Progenitor cell of endocrine pancreas (in vitro differentiated cells): ENCODE measurements around the gene ANKRD33B. TPM values are rescaled to one million over a fixed set of nuclear protein-coding genes. Genes with fewer than 3 reads are reported as not detected.

ENCODE experiments used
- DNase-seq: peaks from one replicate; pipeline ENCODE4 v3.0.0; 2021; ENCODE audit warnings: low spot score; ENCODE audit not compliant: unreplicated experiment
- H3K27ac Mint-ChIP-seq: 2 replicates; pipeline ENCODE4 v1.8.0; 2021; ENCODE audit warnings: mild to moderate bottlenecking, moderate library complexity, mixed read lengths
- H3K27me3 Mint-ChIP-seq: 2 replicates; pipeline ENCODE4 v1.8.0; 2021; ENCODE audit warnings: mixed read lengths
- H3K36me3 Mint-ChIP-seq: 2 replicates; pipeline ENCODE4 v1.8.0; 2022; ENCODE audit warnings: mixed read lengths; ENCODE audit not compliant: insufficient read depth
- H3K4me1 Mint-ChIP-seq: 2 replicates; pipeline ENCODE4 v1.8.0; 2021; ENCODE audit warnings: low read depth, mixed read lengths
- H3K4me3 Mint-ChIP-seq: 2 replicates; pipeline ENCODE4 v1.8.0; 2021; ENCODE audit warnings: low read depth, mild to moderate bottlenecking, moderate library complexity, mixed read lengths
- H3K9me3 Mint-ChIP-seq: 2 replicates; pipeline ENCODE4 v1.8.0; 2021; ENCODE audit warnings: low read depth, mixed read lengths
- total RNA-seq: library from RNA; stranded (reverse); gene quantifications from 2 replicates; pipeline ENCODE4 v1.2.1, GENCODE V29; 2021
- TF ChIP-seq, protein P1 (sequence below): fragments of 200-600 bp; sonication (generic); IDR thresholded peaks from one replicate; pipeline ENCODE4 v1.5.0; 2021; ENCODE audit warnings: antibody characterized with exemption, mild to moderate bottlenecking; ENCODE audit not compliant: unreplicated experiment

ANKRD33B gene
- total RNA-seq, 1 donor from 2014 or later: 2.1 TPM

DNA sequence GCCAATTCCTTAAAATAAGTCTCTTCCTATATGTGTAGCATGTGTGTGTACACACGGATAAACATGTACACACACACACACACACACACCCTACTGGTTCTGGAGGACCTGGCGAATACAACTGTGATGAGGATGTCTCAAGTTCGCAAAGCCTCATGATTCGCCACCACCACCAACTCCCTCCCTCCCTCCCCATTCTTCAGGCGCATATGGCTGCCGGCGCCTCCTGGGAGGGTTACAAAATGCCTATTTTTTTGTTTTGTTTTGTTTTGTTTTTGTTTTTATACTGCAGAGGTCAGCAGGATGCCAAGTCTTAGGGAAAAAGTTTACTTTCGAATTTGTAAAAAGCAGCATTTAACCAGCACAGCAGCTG lies 109.1 kb downstream of the ANKRD33B start:
- Mint-ChIP-seq H3K4me1 (no peaks in the 10 kb centered on the region), H3K9me3 (no peaks in the 10 kb centered on the region), H3K27me3 (peaks cover 11% of the 10 kb centered on the region), H3K36me3 (peaks cover 14% of the 10 kb centered on the region), H3K4me3 (no peak overlapping the region), H3K27ac (no peak overlapping the region)
- DNase-seq: no peak
- TF ChIP-seq, protein P1, sequence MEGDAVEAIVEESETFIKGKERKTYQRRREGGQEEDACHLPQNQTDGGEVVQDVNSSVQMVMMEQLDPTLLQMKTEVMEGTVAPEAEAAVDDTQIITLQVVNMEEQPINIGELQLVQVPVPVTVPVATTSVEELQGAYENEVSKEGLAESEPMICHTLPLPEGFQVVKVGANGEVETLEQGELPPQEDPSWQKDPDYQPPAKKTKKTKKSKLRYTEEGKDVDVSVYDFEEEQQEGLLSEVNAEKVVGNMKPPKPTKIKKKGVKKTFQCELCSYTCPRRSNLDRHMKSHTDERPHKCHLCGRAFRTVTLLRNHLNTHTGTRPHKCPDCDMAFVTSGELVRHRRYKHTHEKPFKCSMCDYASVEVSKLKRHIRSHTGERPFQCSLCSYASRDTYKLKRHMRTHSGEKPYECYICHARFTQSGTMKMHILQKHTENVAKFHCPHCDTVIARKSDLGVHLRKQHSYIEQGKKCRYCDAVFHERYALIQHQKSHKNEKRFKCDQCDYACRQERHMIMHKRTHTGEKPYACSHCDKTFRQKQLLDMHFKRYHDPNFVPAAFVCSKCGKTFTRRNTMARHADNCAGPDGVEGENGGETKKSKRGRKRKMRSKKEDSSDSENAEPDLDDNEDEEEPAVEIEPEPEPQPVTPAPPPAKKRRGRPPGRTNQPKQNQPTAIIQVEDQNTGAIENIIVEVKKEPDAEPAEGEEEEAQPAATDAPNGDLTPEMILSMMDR: no peak

GRCh38 chr5:10673407-10673806 lies 109.5 kb downstream of the ANKRD33B start:
- Mint-ChIP-seq H3K4me3 (no peak overlapping the region), H3K4me1 (no peaks in the 10 kb centered on the region), H3K9me3 (no peaks in the 10 kb centered on the region), H3K27ac (no peak overlapping the region), H3K36me3 (peaks cover 15% of the 10 kb centered on the region), H3K27me3 (peaks cover 11% of the 10 kb centered on the region)
- TF ChIP-seq, protein P1: no peak
- no peak for DNase-seq

DNA sequence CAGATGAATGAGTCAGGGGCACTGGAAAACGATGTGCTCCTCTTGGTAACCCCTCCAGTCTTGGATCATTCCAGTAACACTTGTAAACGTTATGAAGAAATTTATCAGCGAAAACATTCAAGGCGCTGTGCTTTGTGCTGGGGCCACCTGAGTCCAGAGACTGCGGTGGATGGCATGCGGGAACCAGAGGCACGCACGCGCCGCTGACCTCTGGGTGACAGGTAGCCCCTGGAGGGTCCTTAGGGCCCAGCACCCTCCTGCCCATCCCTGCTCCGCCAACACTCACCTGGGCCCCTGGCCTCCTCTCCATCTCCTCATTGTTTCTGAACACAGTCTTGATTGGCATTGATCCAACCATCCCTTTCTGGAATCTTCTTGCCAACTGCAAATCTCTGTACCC lies 110.2 kb downstream of the ANKRD33B start:
- TF ChIP-seq, protein P1: no peak
- no peak for DNase-seq
- Mint-ChIP-seq H3K9me3 (no peaks in the 10 kb centered on the region), H3K4me3 (no peak overlapping the region), H3K36me3 (peaks cover 15% of the 10 kb centered on the region), H3K4me1 (no peaks in the 10 kb centered on the region), H3K27me3 (peaks cover 11% of the 10 kb centered on the region), H3K27ac (no peak overlapping the region)

- Mint-ChIP-seq H3K4me1 (no peaks in the 10 kb centered on the region), H3K36me3 (peaks cover 15% of the 10 kb centered on the region), H3K27me3 (peaks cover 11% of the 10 kb centered on the region), H3K27ac (no peak overlapping the region), H3K9me3 (no peaks in the 10 kb centered on the region), H3K4me3 (no peak overlapping the region)
- TF ChIP-seq, protein P1: no peak
- DNase-seq: no peak
Observed at GRCh38 chr5:10674582-10674981, 110.7 kb downstream of the ANKRD33B start.

DNA sequence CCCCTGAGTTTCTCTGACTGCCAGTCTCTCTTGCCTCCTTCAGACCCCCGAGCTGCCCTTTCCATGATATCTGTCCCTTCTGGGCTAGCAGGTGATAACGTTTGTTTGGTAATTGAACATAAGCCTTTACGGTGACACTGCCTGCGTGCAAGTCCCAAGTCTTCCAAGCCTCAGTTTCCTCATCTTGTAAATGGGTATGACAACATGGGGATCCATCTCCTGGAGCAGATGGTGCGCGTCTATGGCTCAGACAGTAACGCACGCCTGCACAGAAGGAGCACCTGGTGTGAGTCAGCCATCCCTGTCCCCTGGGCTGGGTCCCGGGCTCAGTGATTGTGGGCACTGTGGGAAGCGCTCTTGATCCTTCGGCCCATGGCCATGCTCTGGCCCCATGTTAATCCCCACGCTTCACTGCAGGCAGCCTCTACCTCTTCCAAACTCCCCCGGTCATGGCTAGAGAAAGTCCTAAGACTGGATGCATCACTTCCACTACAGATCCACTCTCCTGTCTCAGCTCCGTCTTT lies 111.4 kb downstream of the ANKRD33B start:
- Mint-ChIP-seq H3K4me1 (no peaks in the 10 kb centered on the region), H3K27ac (no peak overlapping the region), H3K9me3 (no peaks in the 10 kb centered on the region), H3K27me3 (peaks cover 11% of the 10 kb centered on the region), H3K4me3 (no peak overlapping the region), H3K36me3 (peaks cover 17% of the 10 kb centered on the region)
- TF ChIP-seq, protein P1: no peak
- no peak for DNase-seq
